NCI-H82 treated with DMSO at 0.1 percent for 48 hours (cell line): ENCODE measurements around the gene SEMA5A.

Source experiments
- DNase-seq: peaks from one replicate; lab custom pipeline; 2025; ENCODE audit not compliant: unreplicated experiment; lab: John Stamatoyannopoulos, UW

Gene SEMA5A

DNA sequence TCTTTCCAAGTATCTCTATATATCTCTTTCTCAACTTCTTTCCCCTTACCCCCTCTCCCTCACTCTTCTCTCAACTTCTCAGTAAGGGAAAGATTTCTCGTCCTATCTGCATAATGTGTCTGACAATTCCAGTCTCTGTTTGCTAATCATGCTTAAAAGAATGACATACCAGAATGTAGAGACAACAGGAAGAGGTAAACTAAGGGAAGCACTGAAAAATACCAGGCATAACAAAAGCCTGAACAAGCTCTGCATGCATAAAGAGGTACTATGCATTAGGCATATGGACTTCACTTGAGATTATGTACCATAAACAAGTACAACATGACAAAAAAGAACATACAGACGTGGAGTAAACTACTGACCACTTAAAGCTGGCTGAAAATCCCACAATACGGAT, 62.6 kb downstream of the SEMA5A start:
- DNase-seq: no peak

GRCh38 chr5:9482381-9482780, 63.5 kb downstream of the SEMA5A start:
- DNase-seq: no peak

GRCh38 chr5:9480499-9480898, 65.4 kb downstream of the SEMA5A start:
- DNase-seq: no peak

- no peak for DNase-seq
These were observed 65.9 kb downstream of the SEMA5A start for GRCh38 chr5:9479990-9480389.

- no peak for DNase-seq
These were observed 66.5 kb downstream of the SEMA5A start for GRCh38 chr5:9479361-9479760.

DNA sequence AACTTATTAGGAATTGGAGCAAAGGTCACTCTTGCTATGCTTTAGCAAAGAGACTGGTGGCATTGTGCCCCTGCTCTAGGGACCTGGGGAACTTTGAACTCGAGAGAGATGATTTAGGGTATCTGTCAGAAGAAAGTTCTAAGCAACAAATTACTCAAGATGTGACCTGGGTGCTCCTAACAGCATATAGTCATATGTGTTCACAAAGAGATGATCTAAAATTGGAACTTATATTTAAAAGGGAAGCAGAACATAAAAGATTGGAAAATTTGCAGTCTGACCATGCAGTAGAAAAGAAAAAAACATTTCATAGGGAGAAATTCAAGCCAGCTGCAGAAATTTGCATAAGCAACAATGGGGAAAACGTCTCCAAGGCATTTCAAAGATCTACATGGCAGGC, 68.3 kb downstream of the SEMA5A start:
- no peak for DNase-seq

DNA sequence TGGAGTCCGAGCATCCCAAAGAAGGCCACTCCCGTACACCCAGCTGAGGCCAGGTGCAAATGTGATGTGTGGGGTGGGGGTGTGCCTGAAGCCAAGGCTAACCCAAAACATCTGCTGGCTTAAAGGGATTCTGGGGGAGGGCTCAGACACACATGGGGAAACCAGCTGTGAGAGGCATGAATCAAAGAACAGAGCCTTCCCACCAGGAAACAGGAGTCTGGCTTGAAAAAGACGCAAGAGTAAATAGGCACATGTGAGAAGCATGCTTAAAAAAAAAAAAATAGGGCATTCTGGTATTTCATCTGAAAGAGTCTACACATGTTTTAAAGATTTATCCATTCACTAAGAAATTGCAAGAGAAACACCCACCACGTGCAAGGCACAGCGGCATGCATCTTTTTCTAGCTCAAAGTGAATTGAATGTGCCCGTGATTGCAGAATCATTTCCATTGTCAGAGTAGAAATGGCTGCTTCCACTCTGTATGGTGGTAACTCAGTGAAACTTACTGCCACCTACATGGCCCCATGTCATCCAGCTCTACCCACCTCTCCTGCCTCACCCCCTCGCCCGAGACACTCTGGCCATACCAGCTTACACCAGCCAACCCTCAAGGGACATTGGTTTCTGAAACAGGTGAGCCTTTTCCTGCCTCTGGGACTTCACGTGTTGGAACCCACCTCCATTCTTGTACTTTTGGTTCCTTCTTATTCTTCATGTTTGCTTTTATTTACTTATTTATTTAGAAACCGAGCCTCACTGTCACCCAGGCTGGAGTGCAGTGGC, 71.5 kb downstream of the SEMA5A start:
- DNase-seq: no peak

- DNase-seq: no peak
These were observed 72.3 kb downstream of the SEMA5A start for GRCh38 chr5:9473624-9474023.

GRCh38 chr5:9470410-9470809, 75.5 kb downstream of the SEMA5A start:
- DNase-seq: no peak

DNA sequence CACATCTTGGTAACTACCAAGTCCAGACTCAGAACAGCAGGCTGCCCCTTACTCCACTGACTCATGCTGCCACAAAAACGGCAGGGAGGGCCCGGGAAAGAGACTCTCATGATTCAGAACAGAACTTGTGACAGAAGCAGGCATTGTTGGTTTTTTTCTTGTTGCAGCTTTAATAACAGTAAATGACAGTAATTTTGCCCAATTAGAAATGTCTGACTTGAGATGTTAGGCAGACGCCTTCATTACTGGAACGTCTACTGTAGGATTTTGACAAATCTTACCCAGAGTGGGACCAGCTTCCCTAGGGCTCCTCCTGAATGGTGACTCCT, 77.9 kb downstream of the SEMA5A start:
- DNase-seq: no peak

DNA sequence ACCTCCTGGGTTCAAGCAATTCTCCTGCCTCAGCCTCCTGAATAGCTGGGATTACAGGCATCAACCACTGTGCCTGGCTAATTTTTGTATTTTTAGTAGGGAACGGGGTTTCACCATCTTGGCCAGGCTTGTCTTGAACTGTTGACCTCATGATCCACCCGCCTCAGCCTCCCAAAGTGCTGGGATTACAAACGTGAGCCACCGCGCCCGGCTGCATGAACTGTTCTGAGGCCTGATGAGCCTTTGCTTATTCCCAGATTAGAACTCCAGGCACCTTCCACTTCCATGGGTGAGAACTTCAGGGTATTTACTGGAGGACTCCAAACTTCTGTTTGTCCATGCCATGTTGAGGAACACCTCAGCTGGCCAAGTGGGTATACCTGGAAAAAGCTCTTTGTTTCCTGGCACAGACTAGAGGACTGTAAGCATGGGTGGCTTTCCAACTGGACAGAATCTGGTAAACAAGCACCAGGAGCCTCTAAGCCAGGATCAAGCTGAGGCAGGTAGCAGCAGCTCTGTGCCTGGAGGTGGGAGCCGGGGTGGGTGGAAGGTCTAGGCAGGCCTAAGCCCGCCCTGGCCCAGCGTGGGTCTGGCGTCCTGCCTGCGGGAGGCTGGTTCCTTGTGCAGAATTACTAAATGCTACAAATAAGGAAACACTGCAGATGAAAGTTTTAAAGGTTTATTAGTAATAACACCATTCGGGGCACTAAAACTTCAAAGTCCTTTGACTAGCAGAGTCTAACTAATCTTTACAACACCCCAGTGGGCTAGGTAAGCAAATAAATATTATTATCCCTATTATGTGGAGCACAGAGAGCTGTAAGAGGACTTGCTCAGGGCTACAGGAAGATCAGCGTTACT, 78.4 kb downstream of the SEMA5A start:
- no peak for DNase-seq

GRCh38 chr5:9466697-9467096, 79.2 kb downstream of the SEMA5A start:
- no peak for DNase-seq

DNA sequence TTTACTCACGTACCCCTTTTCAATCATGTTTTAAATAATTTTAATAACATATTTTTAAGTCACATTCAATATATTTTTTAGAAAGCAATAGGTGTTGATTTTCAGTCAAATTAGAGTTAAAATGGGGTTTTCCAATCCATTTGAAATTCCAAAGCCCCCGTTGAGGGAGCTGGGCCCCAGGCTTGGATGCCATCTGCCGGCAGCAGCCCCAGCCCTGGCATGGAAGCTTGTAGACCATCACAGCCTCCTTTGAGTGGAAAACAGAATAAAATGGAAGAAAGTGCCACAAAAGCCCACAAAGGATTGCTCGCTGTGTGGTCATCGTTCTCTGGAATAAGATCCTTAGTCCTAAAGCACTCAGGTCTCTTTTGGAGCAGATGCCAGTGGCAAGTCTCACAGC, 81.4 kb downstream of the SEMA5A start:
- no peak for DNase-seq

DNA sequence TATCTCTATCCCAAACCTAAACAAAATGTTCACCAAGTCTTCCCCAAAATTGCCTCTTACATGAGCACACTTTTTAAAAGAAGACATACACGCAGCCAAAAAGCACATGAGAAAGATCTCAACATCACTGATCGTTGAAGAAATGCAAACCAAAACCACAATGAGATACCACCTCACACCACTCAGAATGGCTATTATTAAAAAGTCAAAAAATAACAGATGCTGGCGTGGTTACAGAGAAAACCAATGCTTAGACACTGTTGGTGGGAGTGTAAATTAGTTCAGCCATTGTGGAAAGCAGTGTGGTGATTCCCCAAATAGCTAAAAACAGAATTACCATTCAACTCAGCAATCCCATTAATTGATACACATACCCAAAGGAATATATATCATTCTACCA, 83.8 kb downstream of the SEMA5A start:
- DNase-seq: no peak

- DNase-seq: no peak
These were observed 84.8 kb downstream of the SEMA5A start for GRCh38 chr5:9460885-9461645.

DNA sequence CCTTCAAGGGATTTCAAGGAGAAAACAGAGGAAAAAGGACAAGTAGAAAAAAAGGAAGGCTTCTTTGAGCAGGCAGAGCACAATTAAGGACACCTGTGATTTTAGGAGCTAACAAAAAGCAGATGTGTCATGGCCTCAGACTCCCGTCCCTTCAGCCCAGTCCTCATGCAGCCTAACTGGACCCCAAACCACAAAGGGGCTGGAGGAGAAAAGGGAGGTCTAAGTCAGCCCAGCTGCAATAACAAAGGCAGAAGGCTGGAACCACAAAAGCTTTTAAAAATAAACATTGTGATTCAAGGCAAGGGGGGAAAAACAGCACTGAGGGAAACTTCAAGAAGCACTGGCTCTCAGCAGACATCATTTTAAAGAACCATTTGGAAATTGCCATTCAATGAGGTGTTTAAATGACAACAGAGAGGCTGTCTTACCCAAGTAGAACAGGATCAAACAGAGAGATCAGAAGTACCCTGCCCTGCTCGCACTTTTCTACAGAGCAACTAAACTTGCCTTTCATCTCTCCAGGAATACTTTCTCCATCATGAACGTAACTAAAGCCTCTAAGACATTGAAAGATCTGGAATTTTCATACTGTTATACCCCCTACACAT, 89.3 kb downstream of the SEMA5A start:
- no peak for DNase-seq

DNA sequence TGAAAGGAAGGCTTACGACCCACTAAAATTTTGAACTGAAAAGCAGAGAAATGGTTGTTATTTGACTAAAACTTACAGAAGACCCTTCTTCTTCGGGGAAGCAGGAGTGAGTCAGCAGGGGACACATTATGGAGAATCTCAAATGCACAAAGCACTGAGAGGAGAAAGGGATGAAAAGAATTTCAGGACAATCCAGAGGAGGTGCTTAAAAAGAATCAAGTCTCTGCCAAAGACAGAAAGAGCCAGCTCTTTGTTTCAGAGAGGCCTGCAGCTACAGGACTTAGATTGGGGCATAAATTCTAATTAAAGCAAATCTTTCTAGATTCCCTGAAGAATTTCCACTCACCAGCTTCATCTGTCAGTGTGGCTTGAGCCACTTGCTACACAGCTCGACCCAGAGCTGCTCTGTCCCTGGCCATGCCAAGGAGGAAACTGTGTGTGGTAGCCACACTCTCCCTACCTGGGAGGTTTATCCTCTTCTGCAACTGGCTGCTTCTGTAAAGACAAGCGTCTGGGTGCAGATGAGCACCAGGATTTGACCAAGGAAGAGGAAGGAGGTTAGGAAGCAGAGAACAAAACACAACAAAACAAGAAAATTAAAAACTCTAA, 89.9 kb downstream of the SEMA5A start:
- DNase-seq: no peak

DNA sequence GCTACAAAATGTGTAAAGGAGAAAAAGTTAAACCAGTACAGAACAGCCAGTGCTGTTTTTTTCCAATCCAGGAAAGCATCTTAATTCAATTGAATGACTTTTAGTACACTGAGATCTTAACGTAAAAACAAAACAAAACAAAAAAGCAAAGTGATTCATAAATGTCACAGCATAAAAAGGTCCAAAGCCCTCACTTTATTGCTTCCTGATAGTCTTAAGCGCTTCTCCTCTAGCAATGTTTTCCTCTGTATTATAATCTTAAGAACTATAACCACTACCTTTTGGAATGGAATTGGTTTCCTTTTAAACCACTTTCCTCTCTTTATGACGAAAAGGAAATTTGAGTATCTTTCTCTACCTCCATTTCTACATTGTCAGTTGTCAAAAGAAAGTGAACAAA, 91.4 kb downstream of the SEMA5A start:
- DNase-seq: no peak

- DNase-seq: no peak
These were observed 91.8 kb downstream of the SEMA5A start for GRCh38 chr5:9454012-9454481.

DNA sequence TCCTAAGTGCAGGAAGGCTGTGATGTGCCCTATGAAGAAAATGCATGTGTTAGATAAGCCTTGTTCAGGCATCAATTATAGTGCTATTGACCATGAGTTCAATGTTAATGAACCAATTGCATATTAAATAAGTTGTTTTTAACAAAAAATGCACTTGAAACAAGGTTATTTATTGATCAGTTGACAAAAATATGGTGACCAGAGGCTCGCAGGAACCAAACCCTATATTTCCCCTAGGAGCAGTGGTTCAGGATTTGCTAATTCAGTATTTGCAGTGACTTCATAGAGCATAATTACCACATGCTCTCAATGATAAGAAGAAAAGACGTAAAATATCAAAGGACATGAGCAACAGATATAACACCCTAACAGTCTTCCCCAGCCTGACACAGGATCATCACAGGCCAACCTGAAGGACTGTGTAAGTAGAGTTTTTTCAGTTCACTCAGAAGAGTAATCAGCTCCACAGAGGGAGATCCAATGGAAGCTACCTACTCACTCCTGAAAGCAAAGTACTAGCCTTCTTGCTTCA, 92.3 kb downstream of the SEMA5A start:
- no peak for DNase-seq

- DNase-seq: no peak
These were observed 93.7 kb downstream of the SEMA5A start for GRCh38 chr5:9452181-9452580.
